ENCODE results near the gene RAPGEF4. TPM values are rescaled to one million over a fixed set of nuclear protein-coding genes. Genes with fewer than 3 reads are reported as not detected.

Gene RAPGEF4
- total RNA-seq, 1 experiment from 2014 or later: 2.4 TPM

DNA sequence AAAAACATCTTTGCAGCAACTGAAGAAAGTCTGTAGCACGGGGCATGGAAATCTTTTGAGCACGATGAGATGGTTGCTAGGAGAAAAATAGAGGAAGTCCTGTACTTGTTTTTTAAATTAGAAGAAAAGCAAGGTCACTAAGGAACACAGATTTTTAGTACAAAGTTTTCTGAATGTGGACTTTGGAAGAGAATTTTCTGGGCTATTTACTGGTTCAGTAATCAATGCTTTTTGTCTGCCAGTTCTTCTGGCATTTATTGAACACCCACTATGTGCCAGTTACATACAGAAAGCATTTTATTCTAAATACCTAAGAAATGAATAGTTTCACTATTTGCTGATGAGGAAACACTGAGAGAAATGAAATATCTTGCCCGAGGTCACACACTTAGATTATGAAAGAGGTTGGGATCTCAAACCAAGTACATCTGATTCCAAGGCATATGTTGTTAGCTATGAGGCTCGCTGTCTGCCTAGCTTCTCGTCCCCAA lies 324.4 kb downstream of the RAPGEF4 start:
- DNase-seq (ENCODE audit: low read depth): peak; percentile 32

DNA sequence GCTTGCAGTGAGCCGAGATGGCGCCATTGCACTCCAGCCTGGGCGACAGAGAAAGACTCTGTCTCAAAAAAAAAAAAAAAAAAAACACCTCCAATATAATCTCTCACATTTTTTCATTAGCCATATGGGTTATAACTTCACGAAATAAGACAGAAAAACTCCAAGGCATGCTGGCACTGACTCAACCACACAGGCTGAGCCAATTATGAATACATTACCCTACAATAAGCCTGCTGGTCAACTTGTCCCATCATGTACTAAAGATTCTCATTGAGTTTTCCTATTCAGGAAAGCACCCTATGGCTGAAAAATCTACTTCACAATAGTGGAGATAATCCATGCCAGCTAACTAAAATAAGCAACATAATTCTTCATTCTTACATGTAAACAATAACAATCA lies 327.2 kb downstream of the RAPGEF4 start:
- DNase-seq (ENCODE audit: low read depth): no peak

DNA sequence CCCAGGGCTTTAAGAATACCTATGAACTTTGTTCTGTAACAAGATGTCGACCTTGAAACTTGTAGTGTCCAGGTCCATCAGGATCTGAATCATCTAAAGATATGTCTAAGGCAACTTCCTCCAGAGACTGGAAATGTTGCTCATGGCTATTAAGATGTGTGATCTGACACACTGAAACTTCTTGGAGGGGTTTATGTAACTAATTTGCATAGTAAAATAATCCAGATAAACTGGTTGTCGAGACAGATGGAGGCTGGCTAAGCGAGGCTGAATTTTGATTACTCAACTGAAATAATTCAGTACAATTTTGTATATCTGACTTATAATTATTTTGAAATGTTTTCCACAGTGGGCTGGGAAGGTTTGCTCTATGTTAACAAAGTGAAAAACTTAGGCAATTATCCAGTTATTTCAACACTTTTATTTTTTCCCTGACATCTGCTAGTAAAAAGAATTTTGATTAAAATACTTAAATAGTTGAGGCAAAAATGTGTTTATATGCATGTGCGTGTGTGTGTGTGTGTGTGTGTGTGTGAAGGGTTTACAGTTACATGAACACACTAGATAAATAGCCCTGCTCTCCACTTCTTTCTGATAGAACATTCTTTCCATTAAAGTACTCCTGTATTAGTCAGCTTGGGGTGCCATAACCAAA lies 328.6 kb downstream of the RAPGEF4 start:
- DNase-seq (ENCODE audit: low read depth): no peak

DNA sequence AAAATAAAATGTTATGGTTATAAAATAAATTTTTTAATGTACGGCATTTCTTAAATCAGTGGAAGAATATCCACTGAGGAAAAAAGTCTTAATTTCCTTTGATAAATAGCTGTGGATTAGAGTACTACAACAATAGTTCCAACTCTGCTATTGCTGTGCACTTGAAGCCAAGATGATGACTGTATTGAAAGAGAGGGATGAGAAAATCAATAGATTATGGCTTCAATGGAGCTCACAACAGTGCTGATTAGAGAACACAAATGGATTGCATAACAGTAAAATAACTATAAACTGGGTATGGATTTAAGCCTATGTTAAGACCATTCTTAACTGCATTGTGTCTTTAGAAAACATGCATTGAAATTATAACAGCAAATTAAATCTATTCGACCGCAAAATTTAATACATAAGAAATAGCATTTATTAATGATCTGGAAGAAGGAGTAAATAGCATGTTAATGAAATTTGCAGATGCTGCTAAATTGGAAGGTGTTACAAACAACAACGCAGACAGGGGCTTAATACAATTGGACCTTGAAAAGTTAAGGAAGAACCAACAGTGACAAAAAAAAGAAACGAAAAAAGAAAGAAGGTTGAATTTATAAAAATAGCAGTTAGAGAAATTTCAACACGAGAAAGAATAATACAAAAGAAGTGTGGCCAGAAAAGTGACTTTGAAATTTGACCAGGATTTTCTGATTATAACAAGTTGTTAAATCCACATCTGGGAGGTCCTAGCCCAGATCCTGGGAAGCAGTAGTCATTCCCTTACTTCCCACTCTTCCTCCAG lies 331.4 kb downstream of the RAPGEF4 start:
- DNase-seq (ENCODE audit: low read depth): no peak

DNA sequence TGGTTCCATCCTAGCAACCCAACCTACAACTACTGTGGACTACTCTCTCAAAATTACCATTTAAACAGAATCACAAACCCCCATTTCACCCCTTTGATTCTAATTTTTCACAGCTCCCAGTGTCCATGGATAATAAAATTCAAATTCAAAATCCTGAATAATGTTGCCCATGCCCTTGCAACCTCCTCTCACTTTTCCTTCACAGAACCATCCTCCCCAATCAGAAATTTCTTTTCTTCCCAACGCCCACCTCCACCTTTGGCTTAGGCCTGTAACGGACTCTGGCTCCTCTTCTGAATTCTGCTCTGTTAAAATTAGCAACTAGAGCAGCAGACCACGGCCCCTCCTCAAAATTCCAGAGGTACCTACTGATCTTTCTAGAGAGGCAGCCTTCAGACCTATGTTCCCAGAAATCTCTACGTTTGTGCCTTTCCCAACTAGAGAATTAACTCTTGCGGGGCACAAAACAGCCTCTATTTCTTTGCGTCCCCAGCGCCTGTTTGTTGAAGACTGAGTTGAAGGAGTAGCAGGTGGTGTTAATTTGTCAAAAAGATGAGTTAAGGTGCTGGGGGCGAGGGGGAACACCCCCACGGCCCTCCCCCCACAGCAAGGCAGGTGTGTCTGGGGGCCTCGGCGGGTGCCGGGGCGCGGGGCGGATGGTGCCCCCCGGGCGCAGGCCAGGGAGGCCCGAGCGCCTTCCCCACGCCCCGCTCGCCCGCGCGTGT lies 339.6 kb downstream of the RAPGEF4 start:
- DNase-seq (ENCODE audit: low read depth): no peak

DNA sequence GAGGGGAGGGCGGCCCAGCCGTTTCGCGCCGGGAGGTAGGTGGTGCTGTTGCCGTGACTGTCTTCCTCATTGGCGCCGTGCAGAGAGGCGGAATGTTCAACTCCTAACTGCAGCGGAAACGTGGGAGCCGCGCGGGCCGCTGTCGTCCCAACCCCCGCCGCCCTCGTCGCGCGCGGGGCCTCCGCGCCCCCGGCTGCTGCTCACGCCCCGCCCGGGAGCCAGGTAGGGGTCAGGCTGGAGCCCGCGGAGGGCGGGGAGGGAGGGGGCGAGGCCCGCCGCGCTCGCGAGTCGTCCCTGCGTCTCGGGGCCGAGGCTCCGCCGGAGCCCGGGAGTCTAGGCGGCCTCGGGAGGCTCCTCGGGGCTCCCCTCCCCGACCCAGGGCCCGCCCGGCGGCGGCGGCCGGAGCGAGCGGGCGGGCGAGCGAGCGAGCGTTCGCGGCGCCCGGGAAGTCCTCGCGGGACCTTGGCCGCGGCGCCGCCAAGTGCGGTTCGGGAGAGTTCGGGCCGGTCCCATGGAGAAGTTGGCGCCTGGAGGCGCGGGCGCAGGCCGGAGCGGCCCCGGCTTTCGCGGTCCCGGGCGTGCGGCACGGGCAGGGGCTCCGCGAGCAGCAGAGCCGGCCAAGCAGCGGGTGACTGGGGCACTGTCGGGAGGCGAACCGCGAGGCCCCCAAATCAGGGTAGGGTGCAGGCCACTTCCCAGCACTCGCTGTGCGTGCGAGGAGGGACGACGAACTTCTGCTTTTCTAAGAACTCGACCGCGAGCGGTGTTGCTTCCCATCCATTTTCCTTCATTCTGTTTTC lies 340.3 kb downstream of the RAPGEF4 start, which contains the start of gene MAP3K20:
TSS of gene MAP3K20 (plus strand) at position 66 of the 800 bp plus-strand sequence. CDS start 15,186 bp downstream, outside the sequence.
- peak; percentile 78 for DNase-seq (ENCODE audit: low read depth)

DNA sequence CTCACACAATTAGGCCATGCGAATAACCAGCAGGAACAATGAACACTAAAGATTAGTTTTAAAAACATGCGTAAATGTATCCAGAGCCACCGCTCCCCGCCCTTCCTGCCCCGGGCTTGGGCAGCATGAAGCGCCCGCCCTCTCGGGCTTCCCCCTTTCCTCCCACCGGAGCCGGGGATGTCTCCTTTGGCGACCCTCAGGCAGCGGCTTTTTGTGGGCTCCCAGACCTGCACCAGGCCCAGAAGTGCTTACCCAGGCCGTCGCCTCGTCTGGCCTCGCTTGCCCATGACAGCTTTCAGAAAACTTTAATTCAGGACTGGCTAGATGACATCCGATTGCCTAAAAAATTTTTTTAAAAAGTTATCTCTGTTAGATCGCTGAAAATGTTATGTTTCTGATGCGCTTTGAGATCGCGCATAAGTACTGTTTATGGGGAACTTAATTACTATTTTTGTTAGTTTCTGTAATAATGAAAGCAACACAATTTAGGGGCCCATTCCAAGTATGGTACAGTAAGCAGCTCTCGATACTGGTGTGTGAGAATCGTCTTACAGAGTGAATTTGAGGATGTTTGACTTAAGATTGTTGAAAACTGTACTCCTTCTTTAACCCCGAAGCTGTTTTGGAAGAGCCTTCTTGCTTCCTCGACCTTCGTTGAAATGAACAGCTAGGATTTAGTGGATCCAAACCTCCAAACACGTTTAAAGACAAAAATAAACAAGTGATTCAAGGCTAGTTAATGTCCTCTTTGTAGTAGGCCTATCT lies 341.1 kb downstream of the RAPGEF4 start:
- peak; percentile 52 for DNase-seq (ENCODE audit: low read depth)

DNA sequence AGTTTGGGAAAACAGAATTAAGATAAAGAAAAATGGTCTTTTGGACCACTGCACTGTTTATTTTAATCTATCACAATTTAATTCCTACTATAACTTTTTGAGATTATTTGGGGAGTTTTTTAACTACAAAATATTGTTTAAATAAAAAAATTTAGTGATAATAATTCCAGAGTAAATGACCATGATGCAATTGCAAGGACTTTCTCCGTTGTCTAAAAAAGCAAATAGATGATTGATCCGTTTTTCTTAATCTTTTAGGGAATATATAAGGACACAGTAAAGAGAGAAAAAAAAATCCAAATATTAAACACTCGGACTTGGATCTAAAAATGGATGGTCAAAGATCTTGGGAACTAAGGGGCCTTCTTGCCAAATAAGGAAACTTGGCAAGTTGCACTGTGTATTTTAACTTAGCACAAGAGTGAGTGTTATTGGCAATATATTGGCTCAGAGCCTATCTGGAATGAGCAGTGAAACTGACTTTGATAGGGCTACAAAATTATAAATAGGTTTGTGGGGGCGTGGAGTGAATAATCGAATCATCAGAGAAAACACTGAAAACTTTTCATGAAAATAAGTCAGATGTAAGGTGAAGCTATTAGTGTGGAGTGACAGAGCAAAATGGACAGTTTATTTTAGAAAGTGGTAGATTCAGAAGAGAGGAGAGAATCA lies 342.0 kb downstream of the RAPGEF4 start:
- DNase-seq (ENCODE audit: low read depth): peak; percentile 29

DNA sequence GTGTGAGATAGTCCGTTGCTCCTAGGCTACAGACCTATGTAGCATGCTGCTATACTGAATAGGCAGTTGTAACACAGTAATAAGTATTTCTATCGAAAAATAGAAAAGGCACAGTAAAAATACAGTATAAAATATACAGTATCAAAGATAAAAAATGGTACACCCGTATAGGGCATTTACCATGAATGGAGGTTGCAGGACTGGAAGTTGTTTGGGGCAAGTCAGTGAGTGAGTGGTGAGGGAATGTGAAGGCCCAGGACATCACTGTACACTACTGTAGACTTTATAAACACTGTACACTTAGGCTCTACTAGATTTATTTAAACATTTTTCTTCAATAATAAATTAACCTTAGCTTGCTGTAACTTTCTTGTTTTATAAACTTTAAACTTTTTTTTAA lies 343.5 kb downstream of the RAPGEF4 start:
- no peak for DNase-seq (ENCODE audit: low read depth)

DNA sequence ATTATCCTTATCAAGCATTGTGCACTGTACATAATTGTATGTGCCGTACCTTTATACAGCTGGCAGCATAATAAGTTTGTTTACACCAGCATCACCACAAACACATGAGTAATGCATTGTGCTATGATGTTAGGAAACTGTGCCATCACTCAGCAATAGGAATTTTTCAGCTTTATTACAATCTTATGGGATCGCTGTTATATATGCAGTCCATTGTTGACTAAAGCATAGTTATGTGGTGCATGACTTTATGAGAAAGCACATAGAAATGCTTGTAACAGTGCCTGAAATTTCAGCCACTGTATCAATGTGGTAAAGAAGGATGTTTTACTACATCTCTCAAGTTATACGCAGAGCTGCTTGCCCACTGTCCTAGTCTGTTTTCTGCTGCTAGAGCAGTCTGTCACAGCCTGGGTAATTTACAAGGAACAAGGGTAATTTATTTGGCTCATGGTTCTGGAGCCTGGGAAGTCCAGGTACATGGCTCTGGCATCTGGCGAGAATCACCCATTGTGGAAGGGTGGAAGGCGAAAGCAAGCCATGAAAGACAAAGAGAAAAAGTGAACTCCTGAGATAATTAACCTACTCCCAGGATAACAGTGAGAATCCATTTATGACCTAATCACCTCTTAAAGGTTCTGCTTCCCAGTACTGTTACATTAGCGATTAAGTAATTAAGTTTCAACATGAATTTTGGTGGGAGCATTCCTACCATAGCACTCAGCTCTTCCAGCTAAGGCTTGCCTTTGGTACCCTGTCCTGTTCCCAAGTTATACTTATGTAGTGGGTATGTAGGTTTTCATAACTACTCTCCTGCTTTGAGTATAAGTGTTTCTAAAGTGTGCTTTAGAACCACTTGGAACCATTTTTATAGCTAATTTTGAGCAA lies 344.6 kb downstream of the RAPGEF4 start:
- peak; percentile 31 for DNase-seq (ENCODE audit: low read depth)

DNA sequence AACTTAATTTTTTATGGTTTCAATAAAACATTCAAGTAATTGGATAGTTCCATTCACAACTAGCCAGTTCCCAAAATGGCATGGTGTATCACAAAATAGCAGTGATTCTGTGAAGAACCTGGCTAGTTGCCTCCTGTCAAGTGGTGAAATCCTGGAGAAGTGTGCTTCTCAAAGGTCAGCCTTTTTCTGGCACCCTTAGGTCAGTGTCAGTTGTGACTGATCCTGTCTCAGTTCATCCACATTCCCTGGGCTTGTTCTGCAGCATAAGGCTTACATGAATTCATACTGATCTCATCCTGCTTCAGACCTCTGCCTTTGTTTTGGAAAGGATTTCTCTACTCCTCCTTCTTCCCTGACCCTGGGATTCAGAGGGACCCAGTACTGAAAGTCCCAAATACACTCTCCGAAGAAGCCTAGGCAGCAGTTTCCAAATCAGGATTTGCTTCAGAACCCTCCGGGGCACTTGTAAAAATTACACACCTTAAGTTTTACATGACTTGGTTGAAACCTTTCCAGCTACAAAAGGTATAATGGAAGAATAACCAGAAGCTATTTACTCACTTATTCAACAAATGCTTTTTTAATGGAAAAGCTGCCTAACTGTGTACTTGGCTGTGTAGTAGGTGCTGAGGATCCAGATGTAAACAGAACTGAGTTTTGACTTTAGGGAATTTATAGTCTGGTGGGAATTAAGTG lies 351.0 kb downstream of the RAPGEF4 start:
- DNase-seq (ENCODE audit: low read depth): no peak

DNA sequence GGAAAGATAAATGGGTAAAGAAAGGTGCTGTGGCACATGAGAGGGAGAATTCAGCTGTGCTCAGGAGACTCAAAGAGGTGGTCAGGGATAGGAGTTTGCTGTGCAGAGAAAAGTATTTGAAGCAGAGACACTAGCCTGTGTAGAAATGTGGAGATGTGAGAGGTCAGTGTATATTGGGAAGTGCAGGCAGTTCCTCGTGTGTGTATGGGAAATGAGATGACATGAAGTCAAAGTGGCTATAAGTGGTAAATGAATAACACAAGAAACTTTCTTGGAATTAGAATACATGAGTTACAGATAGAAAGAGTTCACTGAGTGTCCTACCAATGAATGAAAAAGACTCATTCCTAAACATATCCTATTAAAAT lies 351.6 kb downstream of the RAPGEF4 start:
- DNase-seq (ENCODE audit: low read depth): no peak

DNA sequence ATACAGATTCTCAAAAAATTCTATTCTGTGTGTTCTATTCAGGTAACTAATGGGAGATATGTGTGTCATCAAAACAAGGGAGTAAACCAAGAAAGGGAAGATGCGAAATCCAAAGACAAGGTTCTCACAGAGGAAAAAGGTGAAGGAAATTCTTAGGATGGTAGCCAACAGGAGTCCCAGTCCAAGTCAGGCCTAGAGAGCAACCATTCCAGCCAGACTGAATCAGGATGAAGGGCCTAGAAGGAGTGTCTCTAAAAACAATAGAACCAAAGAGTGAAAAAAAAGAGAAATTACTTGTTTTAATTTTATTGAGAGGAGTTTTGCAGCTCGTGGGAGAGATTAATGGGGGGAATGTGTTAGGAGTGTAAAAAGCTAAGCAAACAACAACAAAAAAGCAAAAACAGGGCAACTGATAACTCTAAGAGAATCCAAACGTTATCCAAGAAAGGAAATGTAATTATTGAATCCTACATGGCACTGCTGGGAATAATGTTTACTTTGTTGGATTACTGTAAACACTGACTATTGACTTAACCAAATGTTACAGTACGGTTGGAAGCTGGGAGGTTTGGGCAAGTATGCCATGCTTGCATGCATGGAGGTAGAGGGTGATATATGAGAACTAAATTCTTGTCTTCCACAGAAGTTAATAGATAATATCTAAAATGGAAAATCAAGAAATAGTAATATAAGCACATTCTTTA lies 352.3 kb downstream of the RAPGEF4 start:
- no peak for DNase-seq (ENCODE audit: low read depth)

DNA sequence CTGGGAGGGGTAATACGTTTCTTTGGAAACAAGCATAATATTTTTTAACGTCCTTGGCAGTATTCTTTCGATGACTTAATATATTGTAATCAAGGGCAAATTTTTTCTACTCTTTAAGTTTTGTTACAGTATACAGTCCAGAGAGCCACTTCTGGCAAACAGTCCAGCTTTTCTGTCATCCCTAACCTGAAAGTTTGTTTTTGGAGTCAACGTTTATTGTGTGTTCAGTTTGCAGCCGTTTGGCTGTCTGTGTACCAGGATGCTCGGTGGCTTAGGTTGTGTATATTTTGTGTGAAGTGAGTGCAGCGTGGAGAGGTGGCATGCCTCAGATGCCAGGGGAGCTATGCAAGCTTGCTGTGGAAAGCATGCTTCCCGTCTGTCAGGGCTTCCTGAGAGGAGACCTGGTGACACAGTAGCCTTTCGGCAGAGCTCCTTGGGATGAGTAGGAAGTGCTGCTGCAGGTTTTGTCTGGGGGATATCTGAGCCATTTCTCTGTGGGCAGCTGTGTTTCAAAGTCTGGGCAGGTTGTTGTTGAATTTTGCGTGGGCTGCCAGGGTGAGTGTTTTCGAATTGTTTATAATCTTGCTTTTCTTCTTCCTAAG lies 354.7 kb downstream of the RAPGEF4 start:
- DNase-seq (ENCODE audit: low read depth): no peak

DNA sequence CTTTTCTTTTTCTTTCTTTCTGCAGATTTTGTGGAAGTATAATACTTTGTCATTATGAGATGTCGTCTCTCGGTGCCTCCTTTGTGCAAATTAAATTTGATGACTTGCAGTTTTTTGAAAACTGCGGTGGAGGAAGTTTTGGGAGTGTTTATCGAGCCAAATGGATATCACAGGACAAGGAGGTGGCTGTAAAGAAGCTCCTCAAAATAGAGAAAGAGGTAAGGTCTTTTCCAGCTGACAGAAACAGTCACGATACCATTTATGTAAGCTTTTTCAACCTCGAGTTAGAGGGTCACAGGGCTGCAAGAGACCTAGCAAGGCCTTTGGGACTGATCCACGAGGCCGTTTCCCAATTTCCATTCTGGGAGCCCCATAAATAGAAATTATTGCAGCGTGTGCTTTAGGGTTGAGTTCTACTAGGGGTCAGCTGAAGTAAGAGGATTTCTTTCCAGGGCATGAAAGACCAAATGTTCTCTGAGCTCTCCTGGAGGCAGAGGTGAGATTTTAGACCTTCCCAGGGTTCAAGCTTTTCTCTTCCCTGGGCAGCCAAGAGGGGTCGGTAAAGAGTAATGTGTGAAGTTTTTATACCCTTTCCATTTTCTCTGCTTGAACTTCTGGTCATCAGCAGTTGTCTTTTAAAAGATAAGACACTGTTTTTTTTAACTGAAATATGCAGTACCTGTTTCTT lies 355.5 kb downstream of the RAPGEF4 start:
- DNase-seq (ENCODE audit: low read depth): no peak

DNA sequence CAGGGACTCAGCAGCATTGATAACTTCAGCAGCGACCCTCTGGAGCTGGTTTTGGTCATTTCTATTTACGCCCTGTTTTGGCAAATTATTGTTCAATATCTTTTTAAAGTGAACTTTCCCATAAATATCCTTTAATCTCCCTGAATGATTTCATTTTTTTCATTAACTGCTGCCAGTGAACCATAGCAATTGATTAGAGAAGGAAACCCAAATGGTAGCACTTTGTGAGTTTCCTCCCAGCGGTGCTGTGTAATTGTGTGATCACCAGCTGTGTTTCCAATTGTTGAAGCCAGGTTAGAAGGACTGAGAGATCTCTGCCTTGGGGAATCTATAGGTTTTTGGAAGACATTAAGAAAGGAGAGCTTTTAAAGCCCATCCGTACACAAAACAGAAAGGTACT lies 356.3 kb downstream of the RAPGEF4 start:
- DNase-seq (ENCODE audit: low read depth): no peak

DNA sequence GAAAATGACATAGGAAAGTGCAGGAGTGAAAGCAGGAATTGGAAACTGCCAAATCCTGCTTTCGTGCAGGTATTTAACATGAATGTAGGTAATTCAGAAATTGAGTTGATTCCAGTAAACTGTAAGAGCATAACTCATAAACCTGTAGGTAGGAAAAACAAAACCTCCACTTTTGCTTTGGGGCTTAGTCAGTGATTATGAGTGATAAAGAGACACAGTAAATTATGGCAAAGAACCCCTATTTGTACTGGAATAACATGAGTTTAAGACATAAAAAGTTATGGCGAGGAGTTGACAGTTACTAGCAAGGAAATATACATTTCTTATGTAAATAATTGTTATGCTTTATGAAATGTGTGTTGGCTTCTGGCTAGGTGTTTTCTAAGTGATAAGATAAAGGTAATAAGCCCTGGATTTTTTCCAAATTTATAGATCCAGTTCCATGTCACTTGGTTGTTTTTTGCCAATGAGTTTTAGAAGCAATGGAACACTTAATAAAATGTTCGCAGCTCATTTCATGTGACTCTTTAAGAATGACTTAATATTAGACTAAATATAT lies 357.3 kb downstream of the RAPGEF4 start:
- DNase-seq (ENCODE audit: low read depth): no peak

Measured in RPMI7951 (cell line).